GM19193 (cell line): ENCODE data around the gene AJUBA.

Experiments used
- POLR2A ChIP-seq: IDR thresholded peaks from 4 replicates; pipeline ENCODE4 v1.6.1; 2011; ENCODE audit not compliant: insufficient read depth, insufficient read length; ENCODE audit errors: extremely low read depth

The AJUBA gene

GRCh38 chr14:22982477-22983245 is at the start of gene AJUBA:
Gene AJUBA, minus strand, starts transcription at chr14:22982551. Its CDS starts 285 bp downstream, at chr14:22982266.
- TF ChIP-seq POLR2A: peak; percentile 16

- TF ChIP-seq POLR2A: no peak
These were observed 48.6 kb upstream of the AJUBA start for GRCh38 chr14:23030936-23031335.

GRCh38 chr14:23028799-23029198 is 46.4 kb upstream of the AJUBA start:
- TF ChIP-seq POLR2A: no peak

- no peak for TF ChIP-seq POLR2A
These were observed 42.9 kb upstream of the AJUBA start for GRCh38 chr14:23025151-23025814.

GRCh38 chr14:23024612-23025075 is 42.3 kb upstream of the AJUBA start:
- TF ChIP-seq POLR2A: no peak

- TF ChIP-seq POLR2A: no peak
These were observed 41.4 kb upstream of the AJUBA start for GRCh38 chr14:23023795-23024152.

- TF ChIP-seq POLR2A: no peak
These were observed 40.9 kb upstream of the AJUBA start for GRCh38 chr14:23023022-23023794.

- TF ChIP-seq POLR2A: no peak
These were observed 39.6 kb upstream of the AJUBA start for GRCh38 chr14:23021889-23022442.

GRCh38 chr14:23021434-23021833 is 39.1 kb upstream of the AJUBA start:
- no peak for TF ChIP-seq POLR2A

GRCh38 chr14:23020143-23021128 is 38.1 kb upstream of the AJUBA start:
- TF ChIP-seq POLR2A: no peak

GRCh38 chr14:23018107-23018506 is 35.8 kb upstream of the AJUBA start:
- no peak for TF ChIP-seq POLR2A

GRCh38 chr14:23017091-23017490 is 34.7 kb upstream of the AJUBA start:
- no peak for TF ChIP-seq POLR2A

- TF ChIP-seq POLR2A: no peak
These were observed 33.3 kb upstream of the AJUBA start for GRCh38 chr14:23015618-23016017.
